ENCODE data around the gene SULT1E1.

Gene SULT1E1

GRCh38 chr4:69860052-69860451 lies at the start of gene SULT1E1:
Gene SULT1E1 (minus strand): TSS chr4:69860145. CDS start chr4:69857644, 2,501 bp downstream.
- no peak within 1 kb of the TSS for H3K27ac ChIP-seq (ENCODE audit: low read depth, low read length)
- H3K4me3 ChIP-seq (ENCODE audit: low read depth in 1 of 5, low read length in 5 of 5) = no peak within 1 kb of the TSS
- no peak within 1 kb of the TSS for H3K9ac ChIP-seq (ENCODE audit: low read length in 5 of 5)
- H3K27me3 ChIP-seq (ENCODE audit: control insufficient read depth in 5 of 5, insufficient read depth in 4 of 5, low read length in 5 of 5) = no peaks in the 10 kb centered on the region
- no peaks in the 10 kb centered on the region for H3K4me1 ChIP-seq (ENCODE audit: control insufficient read depth in 5 of 5, insufficient read depth in 5 of 5, low read length in 5 of 5)
- H3K36me3 ChIP-seq (ENCODE audit: control insufficient read depth in 5 of 5, insufficient read depth in 5 of 5, low read length in 5 of 5) = no peaks in the 10 kb centered on the region
- H3K9me3 ChIP-seq (ENCODE audit: control insufficient read depth in 5 of 5, low read length in 5 of 5) = no peaks in the 10 kb centered on the region

- Histone ChIP-seq H3K9ac (ENCODE audit: low read length in 5 of 5) (no peak overlapping the region), H3K4me3 (ENCODE audit: low read depth in 1 of 5, low read length in 5 of 5) (no peak overlapping the region), H3K4me1 (ENCODE audit: control insufficient read depth in 5 of 5, insufficient read depth in 5 of 5, low read length in 5 of 5) (peaks cover 0 to 63% (median 9%) of the 10 kb centered on the region in 5 donors), H3K9me3 (ENCODE audit: control insufficient read depth in 5 of 5, low read length in 5 of 5) (peaks cover 0 to 5% (median 0%) of the 10 kb centered on the region in 5 donors), H3K36me3 (ENCODE audit: control insufficient read depth in 5 of 5, insufficient read depth in 5 of 5, low read length in 5 of 5) (no peaks in the 10 kb centered on the region), H3K27ac (ENCODE audit: low read depth, low read length) (peak overlapping the region; percentile 76), H3K27me3 (ENCODE audit: control insufficient read depth in 5 of 5, insufficient read depth in 4 of 5, low read length in 5 of 5) (no peaks in the 10 kb centered on the region)
Observed at GRCh38 chr4:69909195-69909594, 49.2 kb upstream of the SULT1E1 start.

- Histone ChIP-seq H3K4me1 (ENCODE audit: control insufficient read depth in 5 of 5, insufficient read depth in 5 of 5, low read length in 5 of 5) (peaks cover 0 to 43% (median 9%) of the 10 kb centered on the region in 5 donors), H3K36me3 (ENCODE audit: control insufficient read depth in 5 of 5, insufficient read depth in 5 of 5, low read length in 5 of 5) (no peaks in the 10 kb centered on the region), H3K9ac (ENCODE audit: low read length in 5 of 5) (no peak overlapping the region), H3K27ac (ENCODE audit: low read depth, low read length) (peak overlapping the region; percentile 76), H3K4me3 (ENCODE audit: low read depth in 1 of 5, low read length in 5 of 5) (no peak overlapping the region), H3K27me3 (ENCODE audit: control insufficient read depth in 5 of 5, insufficient read depth in 4 of 5, low read length in 5 of 5) (no peaks in the 10 kb centered on the region), H3K9me3 (ENCODE audit: control insufficient read depth in 5 of 5, low read length in 5 of 5) (peaks cover 0 to 6% (median 0%) of the 10 kb centered on the region in 5 donors)
Observed at GRCh38 chr4:69907151-69907550, 47.2 kb upstream of the SULT1E1 start.

GRCh38 chr4:69896530-69897116 lies 36.7 kb upstream of the SULT1E1 start:
- H3K36me3 ChIP-seq (ENCODE audit: control insufficient read depth in 5 of 5, insufficient read depth in 5 of 5, low read length in 5 of 5) = no peaks in the 10 kb centered on the region
- H3K4me1 ChIP-seq (ENCODE audit: control insufficient read depth in 5 of 5, insufficient read depth in 5 of 5, low read length in 5 of 5) = no peaks in the 10 kb centered on the region
- no peak overlapping the region for H3K9ac ChIP-seq (ENCODE audit: low read length in 5 of 5)
- no peaks in the 10 kb centered on the region for H3K27me3 ChIP-seq (ENCODE audit: control insufficient read depth in 5 of 5, insufficient read depth in 4 of 5, low read length in 5 of 5)
- no peaks in the 10 kb centered on the region for H3K9me3 ChIP-seq (ENCODE audit: control insufficient read depth in 5 of 5, low read length in 5 of 5)
- no peak overlapping the region for H3K4me3 ChIP-seq (ENCODE audit: low read depth in 1 of 5, low read length in 5 of 5)
- no peak overlapping the region for H3K27ac ChIP-seq (ENCODE audit: low read depth, low read length)

- no peak overlapping the region for H3K27ac ChIP-seq (ENCODE audit: low read depth, low read length)
- H3K27me3 ChIP-seq (ENCODE audit: control insufficient read depth in 5 of 5, insufficient read depth in 4 of 5, low read length in 5 of 5) = no peaks in the 10 kb centered on the region
- no peaks in the 10 kb centered on the region for H3K9me3 ChIP-seq (ENCODE audit: control insufficient read depth in 5 of 5, low read length in 5 of 5)
- H3K4me3 ChIP-seq (ENCODE audit: low read depth in 1 of 5, low read length in 5 of 5) = no peak overlapping the region
- H3K36me3 ChIP-seq (ENCODE audit: control insufficient read depth in 5 of 5, insufficient read depth in 5 of 5, low read length in 5 of 5) = no peaks in the 10 kb centered on the region
- no peaks in the 10 kb centered on the region for H3K4me1 ChIP-seq (ENCODE audit: control insufficient read depth in 5 of 5, insufficient read depth in 5 of 5, low read length in 5 of 5)
- H3K9ac ChIP-seq (ENCODE audit: low read length in 5 of 5) = no peak overlapping the region
Observed at GRCh38 chr4:69894721-69895120, 34.8 kb upstream of the SULT1E1 start.

- H3K9ac ChIP-seq (ENCODE audit: low read length in 5 of 5) = no peak overlapping the region
- no peaks in the 10 kb centered on the region for H3K9me3 ChIP-seq (ENCODE audit: control insufficient read depth in 5 of 5, low read length in 5 of 5)
- no peak overlapping the region for H3K27ac ChIP-seq (ENCODE audit: low read depth, low read length)
- no peak overlapping the region for H3K4me3 ChIP-seq (ENCODE audit: low read depth in 1 of 5, low read length in 5 of 5)
- H3K4me1 ChIP-seq (ENCODE audit: control insufficient read depth in 5 of 5, insufficient read depth in 5 of 5, low read length in 5 of 5) = no peaks in the 10 kb centered on the region
- H3K36me3 ChIP-seq (ENCODE audit: control insufficient read depth in 5 of 5, insufficient read depth in 5 of 5, low read length in 5 of 5) = no peaks in the 10 kb centered on the region
- no peaks in the 10 kb centered on the region for H3K27me3 ChIP-seq (ENCODE audit: control insufficient read depth in 5 of 5, insufficient read depth in 4 of 5, low read length in 5 of 5)
Observed at GRCh38 chr4:69894186-69894585, 34.2 kb upstream of the SULT1E1 start.

GRCh38 chr4:69888336-69888735 lies 28.4 kb upstream of the SULT1E1 start:
- H3K27me3 ChIP-seq (ENCODE audit: control insufficient read depth in 5 of 5, insufficient read depth in 4 of 5, low read length in 5 of 5) = no peaks in the 10 kb centered on the region

GRCh38 chr4:69882150-69882549 lies 22.2 kb upstream of the SULT1E1 start:
- no peaks in the 10 kb centered on the region for H3K27me3 ChIP-seq (ENCODE audit: control insufficient read depth in 5 of 5, insufficient read depth in 4 of 5, low read length in 5 of 5)
- H3K9me3 ChIP-seq (ENCODE audit: control insufficient read depth in 5 of 5, low read length in 5 of 5) = no peaks in the 10 kb centered on the region
- H3K9ac ChIP-seq (ENCODE audit: low read length in 5 of 5) = no peak overlapping the region
- no peaks in the 10 kb centered on the region for H3K36me3 ChIP-seq (ENCODE audit: control insufficient read depth in 5 of 5, insufficient read depth in 5 of 5, low read length in 5 of 5)
- no peak overlapping the region for H3K4me3 ChIP-seq (ENCODE audit: low read depth in 1 of 5, low read length in 5 of 5)
- no peak overlapping the region for H3K27ac ChIP-seq (ENCODE audit: low read depth, low read length)
- H3K4me1 ChIP-seq (ENCODE audit: control insufficient read depth in 5 of 5, insufficient read depth in 5 of 5, low read length in 5 of 5) = no peaks in the 10 kb centered on the region

More at GRCh38 chr4:69888336-69888735, 28.4 kb upstream of the SULT1E1 start:
- Histone ChIP-seq H3K9me3 (ENCODE audit: control insufficient read depth in 5 of 5, low read length in 5 of 5) (no peaks in the 10 kb centered on the region), H3K4me3 (ENCODE audit: low read depth in 1 of 5, low read length in 5 of 5) (no peak overlapping the region), H3K27ac (ENCODE audit: low read depth, low read length) (no peak overlapping the region), H3K4me1 (ENCODE audit: control insufficient read depth in 5 of 5, insufficient read depth in 5 of 5, low read length in 5 of 5) (no peaks in the 10 kb centered on the region), H3K36me3 (ENCODE audit: control insufficient read depth in 5 of 5, insufficient read depth in 5 of 5, low read length in 5 of 5) (no peaks in the 10 kb centered on the region), H3K9ac (ENCODE audit: low read length in 5 of 5) (no peak overlapping the region)

- no peaks in the 10 kb centered on the region for H3K27me3 ChIP-seq (ENCODE audit: control insufficient read depth in 5 of 5, insufficient read depth in 4 of 5, low read length in 5 of 5)
- no peak overlapping the region for H3K4me3 ChIP-seq (ENCODE audit: low read depth in 1 of 5, low read length in 5 of 5)
- H3K9ac ChIP-seq (ENCODE audit: low read length in 5 of 5) = no peak overlapping the region
- no peaks in the 10 kb centered on the region for H3K4me1 ChIP-seq (ENCODE audit: control insufficient read depth in 5 of 5, insufficient read depth in 5 of 5, low read length in 5 of 5)
- H3K9me3 ChIP-seq (ENCODE audit: control insufficient read depth in 5 of 5, low read length in 5 of 5) = no peaks in the 10 kb centered on the region
- H3K36me3 ChIP-seq (ENCODE audit: control insufficient read depth in 5 of 5, insufficient read depth in 5 of 5, low read length in 5 of 5) = no peaks in the 10 kb centered on the region
- H3K27ac ChIP-seq (ENCODE audit: low read depth, low read length) = no peak overlapping the region
Observed at GRCh38 chr4:69881173-69881773, 21.3 kb upstream of the SULT1E1 start.

- no peaks in the 10 kb centered on the region for H3K36me3 ChIP-seq (ENCODE audit: control insufficient read depth in 5 of 5, insufficient read depth in 5 of 5, low read length in 5 of 5)
- H3K4me1 ChIP-seq (ENCODE audit: control insufficient read depth in 5 of 5, insufficient read depth in 5 of 5, low read length in 5 of 5) = no peaks in the 10 kb centered on the region
- no peak overlapping the region for H3K9ac ChIP-seq (ENCODE audit: low read length in 5 of 5)
- H3K4me3 ChIP-seq (ENCODE audit: low read depth in 1 of 5, low read length in 5 of 5) = no peak overlapping the region
- no peaks in the 10 kb centered on the region for H3K27me3 ChIP-seq (ENCODE audit: control insufficient read depth in 5 of 5, insufficient read depth in 4 of 5, low read length in 5 of 5)
- H3K9me3 ChIP-seq (ENCODE audit: control insufficient read depth in 5 of 5, low read length in 5 of 5) = no peaks in the 10 kb centered on the region
- no peak overlapping the region for H3K27ac ChIP-seq (ENCODE audit: low read depth, low read length)
Observed at GRCh38 chr4:69878250-69878649, 18.3 kb upstream of the SULT1E1 start.

Measured in subcutaneous abdominal adipose tissue (tissue), 5 donors.